Stimulated activated CD8-positive, alpha-beta memory T cell treated with anti-CD3 and anti-CD28 coated beads, Interleukin-15, amount 100 ng/mL, for 1 hour (primary cell): Measurements from ENCODE around the gene PRPF6.
"Not testable (repeated sequence)": the region's sequence is repeated elsewhere in the genome, so short reads cannot be mapped to it uniquely, and the experiment has no call there.

Experiments used
- DNase-seq: peaks from one replicate; pipeline ENCODE4 v3.0.0-alpha.2; 2020; ENCODE audit warnings: low read depth

Gene PRPF6

DNA sequence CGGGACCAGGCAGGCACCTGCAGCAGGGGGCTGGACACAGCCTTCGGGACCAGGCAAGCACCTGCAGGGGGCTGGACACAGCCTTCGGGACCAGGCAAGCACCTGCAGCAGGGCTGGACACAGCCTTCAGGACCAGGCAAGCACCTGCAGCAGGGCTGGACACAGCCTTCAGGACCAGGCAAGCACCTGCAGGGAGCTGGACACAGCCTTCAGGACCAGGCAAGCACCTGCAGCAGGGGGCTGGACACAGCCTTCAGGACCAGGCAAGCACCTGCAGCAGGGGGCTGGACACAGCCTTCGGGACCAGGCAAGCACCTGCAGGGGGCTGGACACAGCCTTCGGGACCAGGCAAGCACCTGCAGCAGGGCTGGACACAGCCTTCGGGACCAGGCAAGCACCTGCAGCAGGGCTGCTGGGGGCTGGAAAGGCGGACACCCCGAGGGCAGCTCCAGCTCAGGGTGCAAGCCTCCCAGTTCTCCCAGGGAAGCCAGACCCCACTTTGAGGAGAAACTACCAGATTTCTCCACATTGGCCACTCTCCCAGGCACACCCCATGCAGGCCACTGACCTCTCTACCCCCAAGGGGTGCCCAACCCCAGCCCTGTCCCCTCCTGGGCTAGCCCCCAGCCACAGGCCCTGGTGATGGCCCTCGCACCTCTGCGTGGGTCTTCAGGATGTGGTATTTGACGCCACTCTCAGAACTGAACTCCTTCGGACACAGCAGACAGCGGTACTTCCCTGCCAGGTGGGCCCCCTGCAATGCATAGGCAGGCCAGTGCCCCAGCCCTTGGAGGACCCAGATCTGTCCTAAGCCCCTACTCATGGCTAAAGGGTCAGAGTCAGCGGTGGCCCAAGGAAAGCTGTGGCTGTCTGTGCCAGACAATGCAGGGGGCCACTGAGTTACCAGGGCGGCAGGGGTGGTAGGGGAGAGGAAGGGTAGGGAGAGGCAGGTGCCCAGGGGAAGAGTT lies 20.0 kb upstream of the PRPF6 start:
- not testable (repeated sequence) for DNase-seq

DNA sequence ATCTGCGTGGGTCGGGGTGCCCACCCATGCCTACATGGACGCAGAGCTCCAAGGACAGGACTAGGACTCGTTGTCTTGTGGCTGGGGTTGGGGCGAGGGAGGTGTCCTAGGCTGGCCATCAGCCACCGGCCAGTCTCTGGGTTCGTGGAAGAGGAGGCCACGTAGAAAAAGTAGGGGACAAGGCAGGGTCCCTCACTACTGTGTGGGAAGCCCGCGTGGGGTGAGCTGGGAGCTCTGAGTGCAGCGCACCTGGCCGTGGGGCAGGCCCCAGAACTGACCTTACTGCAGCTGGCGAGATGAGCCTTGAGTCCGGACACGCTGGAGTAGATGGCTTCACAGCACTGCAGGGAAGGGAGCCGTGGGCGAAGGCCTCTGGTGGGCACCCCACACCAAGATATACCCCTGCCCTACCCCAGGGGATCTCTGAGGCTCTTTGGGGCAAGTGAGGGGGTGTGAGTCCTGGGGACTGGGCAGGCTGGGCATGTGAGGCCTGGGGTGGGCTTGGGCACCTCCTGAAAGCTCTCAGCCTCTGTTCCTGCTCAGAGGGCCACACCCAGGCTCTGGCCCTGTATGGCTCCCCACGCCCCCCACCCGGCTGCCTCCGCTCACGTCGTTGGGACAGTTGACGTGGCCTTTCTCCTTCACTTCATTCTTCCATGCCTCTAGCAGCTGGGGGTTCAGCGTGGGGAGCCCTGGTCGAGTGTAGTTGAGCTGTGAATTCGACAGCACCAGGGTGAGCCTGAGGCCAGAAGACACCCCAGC lies 19.1 kb upstream of the PRPF6 start:
- no peak for DNase-seq

DNA sequence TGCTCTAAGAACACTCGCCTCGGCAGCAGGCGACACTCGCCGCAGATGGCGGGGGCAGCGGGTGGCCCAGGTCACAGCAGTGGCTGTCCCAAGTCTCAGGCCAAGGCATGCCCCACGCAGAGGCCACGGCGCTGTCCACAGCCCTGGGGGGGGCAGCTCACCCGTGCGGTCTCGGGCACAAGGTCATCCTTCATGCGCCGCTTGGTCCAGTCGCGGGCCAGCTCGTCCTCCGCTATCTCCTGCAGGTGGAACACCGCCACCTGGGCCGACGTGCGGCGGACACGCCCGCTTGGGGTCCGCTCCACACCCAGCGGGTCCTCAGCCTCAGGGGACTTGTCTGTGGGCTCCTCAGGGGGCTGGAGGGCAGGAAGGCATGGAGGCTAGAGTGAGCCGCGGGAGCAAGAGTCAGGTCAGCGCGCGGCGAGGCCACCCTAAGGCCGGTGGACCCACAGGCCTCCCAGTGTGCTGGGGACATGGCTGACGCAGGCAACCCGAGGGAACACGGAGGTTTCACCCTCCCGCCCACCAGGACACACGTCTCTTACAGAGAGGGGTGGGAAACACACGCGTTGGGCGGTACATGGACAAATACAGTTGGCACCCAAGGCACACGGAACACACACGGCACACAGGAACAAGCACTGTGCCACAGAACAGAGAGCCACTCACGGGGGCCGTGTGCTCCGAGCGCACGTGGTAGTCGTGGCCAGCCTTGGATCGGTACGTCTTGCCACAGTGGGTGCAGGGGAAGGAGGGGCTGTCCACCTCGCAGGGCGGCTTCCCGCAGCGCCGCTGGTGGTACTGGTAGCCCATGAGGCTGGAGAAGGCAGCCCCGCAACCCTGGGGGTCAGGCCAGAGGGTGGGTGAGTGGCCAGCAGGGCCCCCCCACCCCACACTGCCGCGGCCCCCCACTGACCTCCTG lies 18.2 kb upstream of the PRPF6 start:
- DNase-seq: no peak

DNA sequence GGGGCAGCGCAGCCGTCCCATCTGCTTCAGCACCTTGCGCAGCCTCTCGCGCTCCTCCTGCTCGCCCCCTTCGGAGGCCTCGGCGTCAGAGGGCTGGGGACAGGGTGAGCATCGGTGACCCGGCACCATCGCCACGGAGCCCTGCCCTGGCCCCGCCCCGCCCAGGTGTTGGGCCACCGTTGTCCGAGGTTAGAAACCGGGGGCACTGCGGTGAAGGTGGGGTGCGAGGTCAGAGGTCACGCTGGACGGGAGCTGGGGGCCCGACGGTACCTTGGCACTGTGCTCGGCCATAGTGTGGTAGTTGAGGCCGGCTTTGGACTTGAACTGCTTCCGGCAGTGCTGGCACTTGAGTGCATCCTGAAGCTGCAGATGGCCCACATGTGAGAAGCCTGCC lies 17.6 kb upstream of the PRPF6 start:
- DNase-seq: no peak

DNA sequence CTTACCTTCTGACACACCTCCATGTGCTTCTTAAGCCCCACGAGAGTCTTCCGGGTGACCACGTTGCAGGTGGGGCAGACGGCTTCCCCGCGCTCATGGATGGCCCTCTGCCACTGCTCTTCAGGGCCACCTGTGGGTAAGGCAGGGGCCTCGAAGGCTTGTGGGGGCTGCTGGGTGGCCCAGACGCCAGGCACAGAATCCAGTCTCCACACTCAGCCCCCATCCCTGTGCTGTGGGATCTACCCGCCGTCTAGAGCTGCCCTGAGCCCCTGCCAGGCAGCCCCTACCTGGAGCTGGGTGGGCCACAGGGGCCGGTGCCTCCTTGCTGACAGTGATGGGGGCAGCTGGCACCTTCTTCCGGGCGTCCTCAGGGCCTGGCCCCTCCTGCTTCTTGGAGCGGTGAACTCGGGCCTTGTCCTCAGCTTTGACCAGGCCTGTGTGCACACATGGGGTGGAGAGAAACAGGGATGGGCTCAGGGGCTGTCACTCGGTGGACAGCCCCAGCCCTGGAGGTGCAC lies 17.1 kb upstream of the PRPF6 start:
- DNase-seq: no peak

DNA sequence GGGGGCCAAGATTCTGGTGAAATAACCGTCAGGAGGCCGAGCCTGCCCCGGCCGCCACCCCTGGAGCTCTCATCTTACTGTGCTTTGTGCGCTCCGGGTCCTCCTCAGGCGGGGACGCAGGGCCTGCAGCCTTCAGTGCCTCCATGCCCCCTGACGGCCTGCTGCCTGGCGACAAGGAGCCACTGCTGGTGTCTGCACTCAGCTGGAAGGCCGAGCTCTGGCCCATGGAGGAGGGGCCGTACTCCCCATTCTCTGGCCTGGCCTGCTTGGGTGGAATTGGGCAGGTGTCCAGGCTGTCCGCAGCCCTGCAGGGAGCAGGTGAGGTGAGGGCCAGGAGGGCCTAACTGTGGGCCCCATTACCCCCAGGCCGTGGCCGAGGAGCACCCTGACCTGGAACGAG lies 16.5 kb upstream of the PRPF6 start:
- DNase-seq: no peak

DNA sequence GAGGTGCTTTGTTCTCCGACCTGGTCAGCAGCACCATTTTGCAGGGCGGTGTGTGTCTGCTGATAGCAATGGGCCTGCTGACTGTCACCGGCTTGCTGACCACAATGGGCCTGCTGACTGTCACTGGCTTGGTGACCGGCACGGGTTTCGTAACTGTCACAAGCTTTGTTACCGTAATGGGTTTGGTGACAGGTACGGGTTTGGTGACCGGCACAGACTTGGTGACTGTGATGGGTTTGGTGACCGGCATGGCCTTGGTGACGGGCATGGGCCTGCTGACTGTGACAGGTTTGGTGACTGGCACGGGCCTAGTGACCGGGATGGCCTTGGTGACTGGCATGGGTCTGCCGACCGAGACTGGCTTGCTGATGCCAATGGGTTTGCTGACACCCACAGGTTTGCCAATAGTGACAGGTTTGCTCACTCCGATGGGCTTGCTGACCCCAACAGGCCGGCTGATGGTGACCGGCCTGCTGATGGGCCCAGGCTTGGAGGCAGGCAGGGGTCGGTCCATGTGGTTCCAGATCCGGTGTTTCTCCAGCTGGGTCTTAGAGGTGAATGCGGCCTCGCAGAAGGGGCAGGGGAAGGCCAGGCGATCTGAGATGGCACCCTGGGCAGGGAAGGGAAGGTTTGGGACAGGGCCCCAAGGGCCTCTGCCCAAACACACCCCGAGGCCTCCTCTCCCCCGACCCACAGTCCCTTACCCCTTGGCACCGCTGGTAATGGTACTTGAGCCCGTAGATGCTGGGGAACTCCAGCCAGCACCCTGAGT lies 14.6 kb upstream of the PRPF6 start:
- DNase-seq: no peak

DNA sequence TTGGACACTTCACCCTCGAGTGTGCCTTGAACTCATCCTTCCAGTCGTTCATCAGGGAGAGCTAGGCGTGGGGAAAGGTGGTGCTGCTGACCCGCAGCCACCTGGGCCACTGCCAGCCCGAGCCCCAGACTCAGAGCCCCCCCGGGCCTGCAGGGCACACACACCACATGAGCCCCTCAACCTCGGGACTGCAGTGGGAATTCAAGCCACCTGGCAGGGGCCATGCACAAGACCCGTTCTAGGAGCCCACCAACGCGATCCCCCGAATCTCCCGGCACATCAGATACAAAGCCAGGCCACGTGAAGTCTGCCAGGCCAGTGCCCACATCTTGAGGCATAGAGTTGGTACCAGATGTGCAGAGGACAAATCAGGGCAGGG lies 14.0 kb upstream of the PRPF6 start:
- DNase-seq: no peak

DNA sequence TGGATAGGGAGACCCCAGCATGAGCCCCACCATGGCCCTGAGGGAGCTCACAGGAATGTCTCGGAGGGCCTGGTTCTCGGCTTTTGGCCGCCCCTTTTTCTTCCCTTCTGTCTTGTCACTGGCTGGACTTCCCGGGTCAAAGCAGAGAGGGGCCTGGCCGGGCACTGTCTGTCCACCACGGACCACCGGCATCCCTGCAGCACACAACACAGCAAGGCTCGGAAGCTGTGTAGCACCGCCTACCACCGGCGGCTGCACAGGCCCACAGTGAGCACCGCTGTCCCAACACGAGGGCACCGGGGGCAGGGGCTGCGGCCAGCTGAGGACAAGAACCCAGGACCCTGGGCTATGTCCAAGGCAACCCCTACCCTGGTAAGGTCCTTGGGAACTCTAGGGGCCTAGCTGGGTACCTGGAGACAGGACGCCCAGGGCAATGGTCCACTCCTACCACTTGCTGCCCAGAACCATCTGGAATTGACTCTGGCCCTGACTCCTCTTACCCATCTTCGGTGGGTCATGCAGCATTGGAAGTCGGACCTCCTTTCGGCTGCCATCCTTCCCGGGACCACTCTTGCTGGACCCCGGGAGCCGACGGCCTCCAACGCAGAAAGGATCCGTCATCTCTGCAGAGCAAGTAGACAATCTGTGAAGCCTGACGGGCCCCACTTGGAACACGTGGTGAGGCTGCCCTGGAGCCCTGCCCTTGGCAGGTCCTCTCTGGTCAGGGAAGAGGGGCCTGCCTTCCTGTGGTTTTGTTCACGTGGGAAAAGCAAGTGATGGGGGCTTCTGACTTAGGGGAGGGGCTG lies 13.4 kb upstream of the PRPF6 start:
- no peak for DNase-seq

DNA sequence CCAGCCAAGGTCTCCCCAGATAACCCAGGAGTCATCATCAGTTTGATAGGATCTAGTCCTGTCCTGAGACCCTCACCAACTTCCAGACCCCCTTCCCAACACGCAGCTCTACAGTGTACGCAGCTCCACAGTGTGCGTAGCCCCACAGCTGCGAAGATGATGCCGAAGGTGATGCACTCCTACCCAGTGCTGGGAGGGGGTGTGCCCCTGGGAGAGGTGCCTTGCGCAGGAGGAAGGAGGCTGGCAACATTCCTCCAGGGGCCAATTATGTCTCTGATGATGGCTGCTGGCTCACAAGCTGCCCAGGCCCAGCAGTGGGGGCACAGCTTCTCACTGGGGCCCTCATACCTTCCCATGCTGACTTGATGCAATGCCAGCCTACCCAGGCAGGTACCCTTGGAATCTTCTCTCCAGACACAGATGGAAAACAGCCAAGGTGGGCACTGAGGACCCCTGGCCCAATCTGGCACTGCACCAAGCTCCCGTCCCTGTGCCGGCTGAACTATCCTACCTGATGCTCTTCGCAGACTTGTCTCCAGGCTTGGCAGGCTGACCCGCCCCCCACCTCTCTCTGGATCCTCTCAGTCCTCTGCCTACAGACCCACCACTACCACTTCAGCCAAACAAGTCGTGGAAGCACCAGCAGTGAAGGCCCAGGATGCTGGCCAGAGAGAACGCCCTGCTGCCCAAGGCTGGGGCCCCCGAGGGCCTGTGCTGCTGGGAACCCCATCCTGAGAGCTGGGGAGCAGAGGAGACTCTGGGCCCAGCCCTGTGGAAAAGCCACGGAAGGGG lies 12.6 kb upstream of the PRPF6 start:
- no peak for DNase-seq

DNA sequence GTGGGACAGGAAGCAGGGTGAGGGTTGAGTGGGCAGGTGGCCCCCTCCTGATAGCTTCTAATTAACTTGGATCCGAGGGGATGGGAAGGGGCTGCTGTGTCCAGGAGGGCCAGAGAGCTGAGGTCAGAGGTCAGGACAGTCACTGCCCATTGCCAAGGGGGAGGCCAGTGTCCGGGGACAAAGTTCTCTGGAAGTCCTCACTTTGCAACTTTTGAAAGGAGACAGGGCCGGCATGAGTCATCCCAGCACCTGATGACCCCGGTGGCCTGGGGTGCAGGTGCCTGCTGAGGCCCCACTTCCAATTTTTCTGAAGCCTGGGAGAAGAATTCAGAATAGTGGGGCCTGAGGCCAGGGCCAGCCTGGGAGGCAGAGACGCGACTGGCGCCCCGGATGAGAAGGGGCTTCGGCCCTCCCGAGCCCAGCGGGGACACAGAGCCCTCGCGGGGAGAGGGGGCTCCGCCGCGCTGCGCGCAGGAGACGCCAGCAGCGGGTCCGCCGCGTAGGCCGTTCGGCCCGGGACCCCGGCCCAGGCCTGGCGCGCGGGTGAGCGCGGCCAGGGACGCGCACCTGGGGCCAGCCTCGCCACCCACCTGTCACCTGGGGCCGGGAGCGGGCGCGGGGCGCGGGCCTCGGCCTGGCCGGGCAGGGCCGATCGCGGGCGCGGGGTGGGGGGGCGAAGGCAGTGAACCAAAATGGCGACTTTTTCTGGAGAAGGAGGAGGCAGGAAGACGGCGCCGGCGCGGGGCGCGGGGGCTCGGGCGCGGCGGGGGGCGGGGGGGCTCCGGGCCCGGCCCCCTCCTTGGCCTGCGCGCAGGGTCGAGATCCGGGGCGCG lies 11.8 kb upstream of the PRPF6 start:
- DNase-seq: no peak

DNA sequence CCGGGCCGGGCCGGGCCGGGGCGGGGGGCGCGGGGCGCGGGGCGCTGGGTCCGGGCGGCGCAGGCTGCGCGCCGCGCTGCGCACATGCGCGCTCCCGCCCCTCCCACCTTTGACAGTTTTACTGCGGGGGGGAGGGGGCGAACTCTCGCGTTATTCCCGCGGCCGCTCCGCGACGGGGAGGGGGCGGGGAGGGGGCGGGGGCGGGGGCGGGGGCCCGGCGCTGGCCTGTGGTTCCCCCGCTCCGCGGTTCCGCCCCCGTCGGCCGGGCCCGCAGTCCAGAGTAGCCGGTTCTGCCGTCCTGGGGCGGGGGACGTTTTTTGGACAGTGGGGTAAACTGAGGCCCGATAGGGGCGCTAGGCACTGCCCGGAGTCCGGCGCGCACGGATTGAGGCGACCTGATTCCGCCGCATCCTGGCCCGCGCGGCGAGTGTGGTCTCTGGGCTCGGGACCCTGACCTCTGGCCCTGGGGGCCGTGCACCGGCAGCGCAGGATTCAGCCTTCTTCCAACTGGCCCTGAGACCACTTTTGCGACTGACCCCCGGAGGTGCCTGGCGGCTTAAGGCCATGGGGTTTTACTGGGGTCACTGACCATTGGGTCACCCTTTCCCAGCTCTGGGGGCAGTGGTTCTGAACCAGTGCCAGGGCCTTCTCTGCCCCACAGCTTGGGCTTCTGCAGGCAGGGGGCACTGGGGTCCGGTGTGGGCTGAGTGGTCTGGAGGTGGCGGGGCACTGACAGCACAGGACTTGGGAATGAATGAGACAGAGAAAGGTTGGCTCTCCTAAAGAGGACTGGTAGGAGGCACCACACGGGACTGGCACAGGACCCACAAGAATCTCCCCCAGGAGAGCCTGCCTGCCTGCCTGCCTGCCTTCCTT lies 10.9 kb upstream of the PRPF6 start, which contains the start of gene ZNF512B:
Gene ZNF512B, minus strand, starts transcription at position 93 of the 876 bp plus-strand sequence. CDS start 1,980 bp downstream, outside the sequence.
- no peak for DNase-seq

DNA sequence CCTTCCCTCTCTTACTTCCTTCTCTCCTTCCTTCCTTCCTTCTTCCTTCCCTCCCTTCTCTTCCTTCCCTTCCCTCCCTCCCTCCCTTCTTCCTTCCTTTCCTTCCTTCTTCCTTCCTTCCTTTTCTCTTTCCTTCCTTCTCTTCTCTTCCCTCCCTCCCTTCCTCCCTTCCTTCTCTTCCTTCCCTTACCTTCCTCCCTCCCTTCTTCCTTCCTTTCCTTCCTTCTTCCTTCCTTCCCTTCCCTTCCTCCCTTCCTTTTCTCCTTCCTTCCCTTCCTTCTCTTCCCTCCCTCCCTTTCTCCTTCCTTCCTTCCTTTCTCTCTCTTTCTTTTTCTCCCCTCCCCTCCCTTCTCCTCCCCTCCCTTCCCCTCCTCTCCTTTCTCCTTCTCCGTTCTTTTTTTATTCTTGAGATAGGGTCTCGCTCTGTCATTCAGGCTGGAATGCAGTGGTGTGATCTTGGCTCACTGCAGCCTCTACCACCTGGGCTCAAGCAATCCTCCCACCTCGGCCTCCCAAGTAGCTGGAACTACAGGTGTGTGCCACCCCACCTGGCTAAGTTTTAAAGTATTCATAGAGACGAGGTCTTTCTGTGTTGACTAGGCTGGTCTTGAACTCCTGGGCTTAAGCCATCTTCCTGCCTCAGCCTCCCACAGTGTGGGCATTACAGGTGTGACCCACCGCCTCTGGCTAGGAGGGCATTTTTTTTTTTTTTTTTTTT lies 10.1 kb upstream of the PRPF6 start:
- no peak for DNase-seq

DNA sequence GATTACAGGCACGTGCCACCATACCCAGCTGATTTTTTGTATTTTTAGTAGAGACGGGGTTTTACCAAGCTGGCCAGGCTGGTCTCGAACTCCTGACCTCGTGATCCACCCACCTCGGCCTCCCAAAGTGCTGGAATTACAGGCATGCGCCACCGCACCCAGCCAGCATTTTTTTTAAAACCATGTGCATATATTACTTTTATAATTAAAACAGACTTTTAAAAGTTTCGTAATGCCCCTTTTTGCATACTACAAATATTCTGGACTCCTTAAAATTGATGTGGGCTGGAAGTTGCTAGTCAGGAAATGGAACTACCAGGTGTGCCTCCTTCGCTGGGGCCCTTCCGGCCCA lies 9.0 kb upstream of the PRPF6 start:
- not testable (repeated sequence) for DNase-seq

DNA sequence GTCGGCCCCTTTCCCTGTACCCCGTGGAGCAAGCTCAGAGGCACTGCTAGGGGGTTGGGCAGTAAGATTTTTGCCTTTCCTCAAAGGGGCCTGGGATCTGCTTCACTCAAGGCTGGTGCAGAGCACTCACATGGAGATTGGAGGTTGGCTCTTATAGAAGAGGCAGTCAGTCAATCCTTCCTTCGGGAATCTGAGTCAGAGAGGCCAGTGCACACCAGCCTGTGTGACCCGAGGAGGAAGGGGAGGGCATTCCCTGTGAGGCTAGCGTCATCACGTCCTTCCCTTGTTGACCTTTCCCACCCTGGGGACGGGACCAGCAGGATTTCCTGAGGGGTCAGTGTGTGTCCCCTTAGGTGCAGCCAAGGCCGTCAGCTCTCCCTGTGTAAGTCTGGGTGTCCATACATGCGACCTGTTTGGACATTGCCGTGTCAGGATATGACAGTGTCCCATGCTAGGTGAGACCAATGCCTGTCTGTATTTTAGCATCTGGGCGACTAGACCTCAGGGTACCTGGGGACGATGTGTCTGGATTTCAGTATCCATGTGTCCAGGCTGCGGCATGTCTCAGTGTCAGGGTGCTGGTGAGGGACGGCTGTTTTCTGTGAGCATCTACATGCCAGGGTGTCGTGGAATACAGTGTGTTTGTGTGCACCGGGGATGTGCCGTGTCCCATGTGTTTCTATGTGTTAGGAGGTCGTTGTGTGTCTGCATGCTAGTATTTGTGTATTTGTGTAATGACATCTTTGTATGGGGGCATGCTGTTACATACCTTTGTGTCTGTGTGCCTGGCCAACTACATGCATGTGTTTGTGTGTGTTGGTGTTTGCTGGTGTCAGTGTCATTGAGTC lies 8.4 kb upstream of the PRPF6 start:
- DNase-seq: no peak

DNA sequence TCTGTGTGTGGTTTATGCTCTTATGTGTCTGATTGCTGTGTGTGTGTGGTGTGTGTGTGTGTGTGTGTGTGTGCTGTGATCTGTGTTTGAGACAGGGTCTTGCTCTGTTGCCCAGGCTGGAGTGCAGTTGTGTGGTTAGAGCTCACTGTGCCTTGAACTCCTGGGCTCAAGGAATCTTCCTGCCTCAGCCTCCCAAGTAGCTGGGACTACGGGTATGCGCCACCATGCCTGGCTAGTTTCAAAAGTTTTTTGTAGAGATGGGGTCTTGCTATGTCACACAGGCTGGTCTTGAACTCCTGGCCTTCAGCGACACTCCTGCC lies 7.8 kb upstream of the PRPF6 start:
- DNase-seq: no peak
